NCI-H2029 treated with DMSO at 0.1 percent for 48 hours (cell line): ENCODE results near the gene KCNQ1.
A peak's percentile ranks its signal among the peaks of the same experiment; 100 is the strongest.

ENCODE experiments used
- DNase-seq: peaks from one replicate; lab custom pipeline; 2025; lab: John Stamatoyannopoulos, UW

The KCNQ1 gene

DNA sequence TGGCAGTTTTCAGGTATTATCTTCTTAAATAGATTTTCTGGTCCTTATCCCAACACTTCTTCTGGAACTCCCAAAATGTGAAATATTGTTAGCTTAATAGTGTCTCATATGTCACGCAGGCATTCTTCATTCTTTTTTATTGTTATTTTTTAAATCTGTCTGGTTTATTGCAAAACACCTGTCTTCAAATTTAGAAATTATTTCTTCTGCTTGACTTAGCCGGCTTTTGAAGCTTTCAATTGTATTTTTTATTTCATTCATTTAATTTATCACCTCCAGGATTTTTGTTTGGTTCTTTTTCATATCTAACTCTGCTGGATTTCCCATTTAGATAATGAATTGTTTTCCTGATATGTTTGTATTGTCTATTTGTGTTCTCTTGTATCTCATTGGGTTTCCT lies 205.0 kb downstream of the KCNQ1 start:
- DNase-seq, result no peak

DNA sequence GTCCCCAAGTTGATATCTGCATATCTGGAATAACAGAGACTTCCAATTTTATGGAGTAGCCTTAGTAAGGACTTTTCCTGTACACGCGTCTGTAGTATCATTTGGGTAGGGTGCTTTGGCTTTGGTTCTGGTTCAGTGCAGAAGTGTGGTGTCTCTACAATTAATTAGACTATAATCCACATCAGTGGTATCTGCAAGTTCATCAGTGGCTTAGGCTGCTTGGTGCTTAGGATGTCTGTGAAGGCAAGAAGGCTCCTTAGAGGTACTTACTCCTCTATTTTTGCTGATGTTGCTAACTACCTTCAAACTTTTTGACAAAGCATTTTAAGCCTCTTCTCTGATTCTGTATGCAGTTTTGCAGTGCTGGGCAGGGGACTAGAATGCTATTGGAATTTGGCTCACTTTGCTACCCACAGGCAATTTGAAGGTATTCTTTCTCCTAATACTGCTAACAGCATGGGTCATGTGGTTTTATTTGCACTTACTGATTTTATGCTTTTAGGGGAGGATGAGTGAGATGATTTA lies 205.6 kb downstream of the KCNQ1 start:
- DNase-seq, result no peak

DNA sequence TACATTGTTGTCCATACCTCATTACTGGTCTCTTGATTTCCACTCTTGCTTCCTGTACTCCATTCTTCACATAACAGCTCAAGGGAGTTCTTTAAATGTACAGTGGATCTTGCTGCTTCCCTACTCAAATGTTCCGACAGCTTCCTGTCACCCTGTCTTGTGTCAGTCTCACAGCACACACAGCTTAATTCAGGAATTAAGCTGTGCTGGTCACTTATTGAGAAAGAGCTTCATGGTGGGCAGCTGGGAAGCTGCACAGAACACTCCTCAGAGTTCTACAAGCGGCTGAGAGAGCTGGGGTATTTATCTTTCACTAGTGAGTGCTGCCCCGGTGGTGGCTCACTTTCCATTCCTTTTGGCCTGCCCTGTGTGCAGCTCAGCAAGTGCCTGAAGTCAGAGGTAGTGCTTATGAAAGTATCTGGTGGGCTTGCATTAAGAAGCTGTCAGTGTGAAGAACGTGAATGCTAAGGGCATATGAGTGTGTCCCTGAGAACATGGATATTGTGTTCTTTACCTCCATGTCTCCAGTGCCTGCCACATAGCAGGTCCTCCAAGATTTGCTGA lies 206.3 kb downstream of the KCNQ1 start:
- no peak for DNase-seq

DNA sequence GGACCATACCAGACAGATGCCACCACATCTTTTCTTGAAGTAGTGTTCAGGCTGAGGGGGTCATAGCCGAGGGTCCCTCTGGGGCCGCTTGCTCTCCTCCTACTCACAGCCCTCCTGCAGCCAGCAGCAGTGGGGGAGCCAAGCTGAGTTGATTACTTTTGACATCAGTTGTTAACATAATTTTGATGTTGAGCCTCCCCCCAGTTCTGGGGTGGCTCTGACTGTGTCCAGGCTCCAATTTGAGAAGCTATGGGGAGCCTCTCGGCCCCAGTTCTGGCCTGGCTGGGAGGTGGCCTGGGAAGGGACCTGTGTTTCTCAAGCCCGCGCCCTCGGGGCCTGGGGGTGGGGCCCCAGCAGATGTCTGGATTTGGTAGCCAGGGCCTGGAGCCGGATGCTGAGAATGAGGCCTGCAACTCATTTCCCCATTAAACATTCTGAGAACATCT lies 207.0 kb downstream of the KCNQ1 start:
- DNase-seq, result no peak

DNA sequence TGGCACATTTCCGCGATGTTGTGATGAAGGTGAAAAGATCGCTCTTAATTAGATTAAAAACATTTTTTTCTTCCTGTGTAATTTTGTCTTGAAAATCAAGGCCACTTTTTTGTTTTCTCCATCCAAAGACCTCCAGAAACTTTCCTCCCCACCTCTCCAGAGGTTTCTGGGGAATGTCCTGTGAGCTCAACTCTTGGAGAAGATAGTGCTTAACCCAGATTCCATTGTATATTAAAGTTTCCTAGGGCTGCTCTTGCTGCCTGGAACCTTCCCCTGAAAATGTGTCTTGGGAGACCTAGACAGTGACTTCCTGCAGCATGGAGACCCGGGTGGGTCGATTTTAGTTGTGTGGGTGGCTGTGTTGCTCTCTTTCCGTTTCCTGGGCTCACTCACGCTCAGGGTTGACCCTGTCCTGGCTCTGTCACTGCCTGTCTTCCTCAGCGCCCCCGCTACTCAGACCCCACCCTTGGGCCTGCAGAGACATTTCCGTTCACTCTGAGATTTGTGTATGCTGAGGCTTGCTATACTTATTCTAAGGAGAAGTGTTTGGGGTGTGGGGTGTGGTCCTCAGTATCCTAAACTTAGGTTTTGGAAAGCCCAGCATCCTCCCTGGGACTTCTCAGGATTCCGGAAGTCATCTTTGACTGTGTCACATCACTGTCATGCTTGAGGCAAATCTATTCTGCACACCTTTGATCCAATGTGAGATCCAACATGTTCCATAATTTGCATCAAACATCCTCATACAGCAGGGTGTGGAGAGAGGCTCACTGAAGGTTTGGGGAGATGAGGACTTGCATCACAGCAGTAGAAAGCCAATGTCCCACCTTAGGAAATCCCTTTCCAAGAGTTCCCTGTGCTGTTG lies 207.8 kb downstream of the KCNQ1 start:
- no peak for DNase-seq

DNA sequence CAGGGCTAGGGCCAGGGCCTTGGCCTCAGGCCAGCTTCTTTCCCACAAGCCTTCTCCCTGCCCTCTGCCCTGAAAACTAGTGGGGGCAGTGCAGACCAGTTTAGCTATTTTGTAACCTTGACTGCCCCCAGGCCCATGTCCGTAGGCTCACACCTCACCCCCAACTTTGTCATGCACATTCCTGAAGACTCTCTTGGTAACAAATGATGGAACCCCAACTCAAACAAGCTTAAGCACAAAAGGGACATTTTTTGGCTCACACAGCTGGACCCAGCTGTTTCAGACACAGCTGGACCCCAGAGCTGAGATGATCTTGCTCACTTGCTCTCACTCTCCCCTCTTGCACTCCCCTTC lies 208.4 kb downstream of the KCNQ1 start:
- DNase-seq, result no peak

- DNase-seq, result peak; percentile 69
These were observed 209.3 kb downstream of the KCNQ1 start for GRCh38 chr11:2653930-2654739.

DNA sequence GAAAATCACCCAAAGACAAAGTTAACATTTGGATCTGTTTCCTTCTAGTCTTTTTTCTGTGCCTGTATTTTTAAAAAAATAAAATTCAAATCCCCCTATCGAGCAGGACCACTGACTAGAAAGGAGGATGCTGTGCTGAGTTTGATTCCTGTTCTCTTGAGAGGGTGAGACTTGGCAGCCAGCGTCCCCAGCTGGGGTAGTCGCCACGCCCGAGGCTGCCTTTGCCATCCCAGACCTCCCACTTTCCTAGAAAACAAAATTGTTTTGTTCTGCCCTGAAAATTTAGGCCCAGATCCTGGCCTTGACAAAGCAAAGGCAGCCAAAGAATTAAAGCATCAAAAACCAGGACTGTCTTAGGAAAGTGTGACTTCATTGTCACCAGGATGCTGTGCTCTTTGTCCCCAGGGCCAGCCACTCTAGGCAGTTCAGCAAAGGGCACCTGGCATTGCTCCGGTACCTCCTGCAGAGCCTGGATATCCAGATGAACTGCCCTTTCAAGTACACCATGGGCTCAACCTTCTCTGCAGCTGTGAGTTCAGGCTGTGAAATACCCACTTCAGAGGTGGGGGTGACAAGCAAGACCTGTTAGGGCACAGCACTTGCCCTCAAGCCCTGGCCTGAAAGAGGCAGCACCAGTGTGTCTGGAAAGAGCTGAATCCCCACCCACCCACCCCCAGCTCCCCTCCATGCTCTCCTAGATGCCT lies 210.4 kb downstream of the KCNQ1 start:
- DNase-seq, result no peak

- peak; percentile 77 for DNase-seq
These were observed 211.2 kb downstream of the KCNQ1 start for GRCh38 chr11:2655834-2656622.

- no peak for DNase-seq
These were observed 212.1 kb downstream of the KCNQ1 start for GRCh38 chr11:2656859-2657258.

GRCh38 chr11:2657697-2658284 lies 213.0 kb downstream of the KCNQ1 start:
- no peak for DNase-seq

GRCh38 chr11:2660357-2660939 lies 215.6 kb downstream of the KCNQ1 start:
- DNase-seq, result no peak

- no peak for DNase-seq
These were observed 216.6 kb downstream of the KCNQ1 start for GRCh38 chr11:2661173-2662023.

GRCh38 chr11:2662024-2662312 lies 217.2 kb downstream of the KCNQ1 start:
- no peak for DNase-seq

- DNase-seq, result no peak
These were observed 217.9 kb downstream of the KCNQ1 start for GRCh38 chr11:2662430-2663299.

DNA sequence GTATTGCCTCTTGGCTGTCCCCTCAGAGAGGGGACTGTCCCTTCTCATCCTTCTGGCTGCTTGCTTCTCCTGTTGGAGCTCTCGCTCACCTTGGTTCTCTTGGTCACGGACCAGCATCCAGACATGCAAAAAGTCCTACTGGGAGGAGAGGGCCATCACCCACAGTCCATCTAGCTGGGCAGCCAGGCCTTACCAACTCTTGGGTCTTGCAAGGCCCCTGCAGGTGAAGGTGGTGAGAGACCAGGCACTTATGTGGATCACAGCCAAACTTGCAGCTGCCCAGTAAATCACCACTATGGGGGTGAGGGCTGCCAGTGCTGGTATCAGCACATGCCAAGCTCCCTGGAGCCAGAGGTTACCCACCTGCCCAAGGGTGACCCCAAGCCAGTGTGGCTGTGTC lies 218.7 kb downstream of the KCNQ1 start:
- no peak for DNase-seq

DNA sequence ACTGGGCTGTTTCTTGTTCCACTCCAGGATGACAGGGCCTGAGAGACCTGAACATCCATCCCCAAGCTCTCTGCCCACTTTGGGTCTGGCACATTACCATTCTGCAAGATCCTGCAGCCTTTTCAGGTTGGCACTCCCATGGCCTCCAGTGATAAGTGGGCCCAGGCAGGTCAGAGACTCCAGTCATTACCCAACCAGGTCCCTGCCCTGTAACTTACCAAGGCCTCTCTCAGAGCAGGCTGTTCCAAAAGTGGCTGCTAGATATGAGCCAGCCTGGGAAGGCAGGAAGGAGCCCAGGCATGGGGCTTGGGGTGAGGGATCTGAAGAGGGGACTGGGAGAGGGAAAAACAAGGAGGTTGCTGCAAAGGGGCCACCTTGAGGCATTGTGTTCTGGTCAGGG lies 219.1 kb downstream of the KCNQ1 start:
- no peak for DNase-seq

- no peak for DNase-seq
These were observed 219.6 kb downstream of the KCNQ1 start for GRCh38 chr11:2664376-2664775.
